NCI-H1092 treated with DMSO at 0.1 percent for 48 hours (cell line): Measurements from ENCODE around the gene NOP16.
"Not testable (repeated sequence)": the region's sequence is repeated elsewhere in the genome, so short reads cannot be mapped to it uniquely, and the experiment has no call there.

Source experiments
- DNase-seq: peaks from one replicate; lab custom pipeline; 2025; lab: John Stamatoyannopoulos, UW

The NOP16 gene

GRCh38 chr5:176409765-176410164, 21.4 kb upstream of the NOP16 start:
- DNase-seq = no peak

- DNase-seq = no peak
Observed at GRCh38 chr5:176408590-176408989, 20.2 kb upstream of the NOP16 start.

GRCh38 chr5:176408252-176408573, 19.8 kb upstream of the NOP16 start:
- DNase-seq = not testable (repeated sequence)

- no peak for DNase-seq
Observed at GRCh38 chr5:176407456-176408251, 19.3 kb upstream of the NOP16 start.

GRCh38 chr5:176406436-176407052, 18.1 kb upstream of the NOP16 start:
- DNase-seq = no peak

- DNase-seq = no peak
Observed at GRCh38 chr5:176405656-176406435, 17.4 kb upstream of the NOP16 start.

DNA sequence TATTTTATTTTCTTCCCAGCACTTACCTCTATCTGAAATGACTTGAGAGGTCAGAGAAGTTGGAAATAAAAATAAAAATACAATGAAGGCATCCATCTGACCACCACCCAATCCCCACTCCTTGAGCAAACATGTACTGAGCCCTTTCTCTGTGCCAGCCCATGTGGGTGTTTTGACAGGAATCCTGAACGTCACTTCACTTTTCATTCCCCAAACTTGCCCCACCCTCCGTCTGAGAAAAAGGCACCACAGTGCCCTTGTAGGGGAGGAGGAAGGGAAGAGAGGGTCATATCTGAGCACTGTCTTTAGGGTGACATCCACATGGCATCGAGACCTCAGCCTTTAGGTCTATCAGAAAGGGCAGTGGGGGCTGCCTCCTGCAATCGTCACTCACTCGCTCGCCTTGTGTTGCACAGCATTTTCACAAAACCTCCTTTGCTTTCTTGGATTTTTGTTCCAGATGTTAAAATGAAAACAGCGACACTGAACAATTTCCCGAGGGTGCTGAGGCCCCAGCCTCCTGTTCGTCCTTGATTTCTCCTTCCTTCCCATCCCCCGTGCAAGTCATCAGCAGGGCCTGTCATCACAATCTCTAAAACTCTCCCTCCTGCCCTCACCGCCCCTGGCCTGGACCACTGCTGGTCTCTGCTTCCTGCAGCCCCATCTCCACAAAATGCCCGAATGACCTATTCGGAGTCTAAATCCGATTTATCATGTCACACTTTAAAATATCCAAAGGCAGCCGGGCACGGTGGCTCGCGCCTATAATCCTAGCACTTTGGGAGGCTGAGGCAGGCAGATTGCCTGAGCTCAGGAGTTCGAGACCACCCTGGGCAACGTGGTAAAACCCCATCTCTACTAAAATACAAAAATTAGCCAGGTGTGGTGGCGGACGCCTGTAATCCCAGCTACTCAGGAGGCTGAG, 13.1 kb upstream of the NOP16 start:
- DNase-seq = no peak

DNA sequence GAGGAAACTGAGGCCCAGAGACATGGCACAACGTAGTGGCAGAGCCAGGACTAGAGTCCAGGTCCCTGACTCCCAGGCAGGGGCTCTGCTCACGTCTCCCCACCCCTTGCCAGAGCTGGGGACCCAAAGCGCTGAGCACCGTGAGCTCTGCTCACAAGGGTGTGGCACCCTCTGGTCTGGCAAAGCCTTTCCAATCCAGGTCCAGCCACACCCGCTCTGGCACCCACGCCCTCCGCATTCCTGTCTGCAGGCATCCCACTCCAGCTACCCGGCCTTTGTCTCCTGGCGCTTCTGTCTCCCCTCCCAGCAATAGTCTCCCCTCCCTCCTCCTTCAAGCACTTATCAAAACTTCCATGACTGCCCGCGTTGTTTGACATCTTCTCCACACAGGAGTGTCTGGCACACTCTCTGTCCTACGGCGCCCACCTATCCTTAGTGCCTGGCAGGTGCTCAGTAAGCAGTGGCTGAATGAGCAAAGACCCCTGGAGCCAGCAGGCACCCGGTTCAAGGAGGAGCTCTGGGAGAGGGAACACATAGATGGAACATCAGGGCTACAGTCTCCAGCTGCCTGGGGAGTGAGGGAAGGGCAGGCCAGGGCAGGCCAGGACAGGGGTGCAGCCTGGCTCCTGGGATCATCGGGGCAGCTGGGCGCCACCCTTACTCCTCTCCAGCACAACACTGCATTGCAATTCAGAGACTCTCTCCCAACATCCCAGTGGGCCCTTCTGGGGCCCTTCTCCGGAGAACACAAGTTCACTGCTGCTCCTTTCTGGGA, 12.2 kb upstream of the NOP16 start:
- DNase-seq = no peak

- DNase-seq = no peak
Observed at GRCh38 chr5:176397736-176398420, 9.5 kb upstream of the NOP16 start.

GRCh38 chr5:176396330-176396729, 7.9 kb upstream of the NOP16 start:
- DNase-seq = no peak

DNA sequence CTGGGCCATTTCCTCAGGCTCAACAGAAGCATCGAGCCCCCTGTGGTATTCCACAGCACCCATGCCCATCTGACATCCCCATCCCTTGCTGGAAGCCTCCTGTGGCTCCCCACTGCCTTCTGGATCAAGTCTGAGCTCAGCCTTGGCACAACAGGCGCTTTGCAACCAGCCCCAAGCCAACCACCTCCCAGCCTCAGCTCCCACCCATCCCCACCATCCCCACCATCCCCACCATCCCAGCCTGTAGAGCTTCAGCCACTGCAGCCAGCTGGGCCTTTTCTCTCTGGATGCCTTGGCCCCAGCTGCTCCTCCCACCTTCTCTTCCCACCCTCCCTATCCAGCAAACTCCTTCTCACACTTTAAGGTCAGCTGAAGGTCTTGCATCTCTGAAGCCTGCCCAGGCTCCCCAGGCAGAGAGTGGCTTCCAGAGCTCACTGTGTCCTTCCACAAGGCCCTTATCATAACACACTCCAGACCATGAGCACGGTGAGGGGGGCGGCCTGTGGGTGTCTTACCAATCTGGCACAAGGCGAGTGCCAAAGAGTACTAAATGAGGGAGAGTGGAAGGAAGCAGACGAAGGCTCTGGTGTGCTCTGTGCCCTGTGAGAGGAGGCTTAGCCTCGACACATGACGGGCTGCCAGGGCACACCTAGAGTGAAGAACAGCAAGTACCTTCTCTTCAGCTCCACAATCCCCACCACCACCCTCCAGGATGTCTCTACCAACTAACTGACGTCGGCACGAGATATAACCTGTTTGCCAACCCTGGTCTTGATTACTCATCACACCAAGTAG, 6.7 kb upstream of the NOP16 start:
- DNase-seq = no peak

- no peak for DNase-seq
Observed at GRCh38 chr5:176394096-176394495, 5.7 kb upstream of the NOP16 start.

GRCh38 chr5:176392526-176392925, 4.1 kb upstream of the NOP16 start:
- no peak for DNase-seq

- DNase-seq = no peak
Observed at GRCh38 chr5:176391999-176392398, 3.6 kb upstream of the NOP16 start.

DNA sequence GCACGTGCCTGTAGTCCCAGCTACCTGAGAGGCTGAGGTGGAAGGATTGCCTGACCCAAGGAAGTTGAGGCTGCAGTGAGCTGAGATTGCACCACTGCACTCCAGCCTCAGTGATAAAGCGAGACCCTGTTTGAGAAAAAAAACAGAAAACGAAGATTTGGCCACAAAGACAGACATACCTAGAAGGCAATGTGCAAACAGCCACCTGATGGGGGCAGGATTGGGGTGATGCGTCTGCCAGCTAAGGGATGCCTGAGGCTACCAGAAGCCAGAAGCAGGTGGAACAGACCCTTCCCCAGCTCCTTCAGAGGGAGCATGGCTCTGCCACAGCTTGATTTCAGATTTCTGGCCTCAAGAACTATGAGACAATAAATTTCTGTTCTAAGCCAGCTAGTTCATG, 3.1 kb upstream of the NOP16 start:
- DNase-seq = no peak

DNA sequence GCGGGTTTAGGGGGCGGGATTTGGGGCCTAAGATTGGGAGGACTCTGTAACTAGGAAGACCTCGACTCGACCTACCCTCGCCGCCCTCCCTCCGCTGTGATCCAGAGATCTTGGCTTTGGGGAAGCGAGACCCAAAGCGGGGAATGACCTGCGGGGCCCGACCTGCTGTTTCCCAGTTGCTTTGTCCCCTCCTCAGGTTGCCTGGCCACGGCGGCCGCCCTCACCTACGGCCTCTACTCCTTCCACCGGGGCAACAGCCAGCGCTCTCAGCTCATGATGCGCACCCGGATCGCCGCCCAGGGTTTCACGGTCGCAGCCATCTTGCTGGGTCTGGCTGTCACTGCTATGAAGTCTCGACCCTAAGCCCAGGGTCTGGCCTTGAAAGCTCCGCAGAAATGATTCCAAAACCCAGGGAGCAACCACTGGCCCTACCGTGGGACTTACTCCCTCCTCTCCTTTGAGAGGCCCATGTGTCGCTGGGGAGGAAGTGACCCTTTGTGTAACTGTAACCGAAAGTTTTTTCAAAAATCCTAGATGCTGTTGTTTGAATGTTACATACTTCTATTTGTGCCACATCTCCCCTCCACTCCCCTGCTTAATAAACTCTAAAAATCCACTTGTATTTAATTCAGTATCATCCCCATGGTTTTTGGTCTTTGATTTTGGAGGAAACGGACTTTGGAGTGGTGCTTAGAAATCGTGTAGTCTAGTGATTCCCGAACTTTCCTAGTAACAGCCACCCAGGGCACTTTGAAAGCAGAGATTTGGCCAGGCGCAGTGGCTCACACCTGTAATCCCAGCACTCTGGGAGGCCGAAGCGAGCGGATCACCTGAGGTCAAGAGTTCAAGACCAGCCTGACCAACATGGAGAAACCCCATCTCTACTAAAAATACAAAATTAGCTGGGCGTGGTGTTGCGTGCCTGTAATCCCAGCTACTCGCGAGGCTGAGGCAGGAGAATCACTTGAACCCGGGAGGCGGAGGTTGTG, 1.0 kb upstream of the NOP16 start:
- no peak for DNase-seq

DNA sequence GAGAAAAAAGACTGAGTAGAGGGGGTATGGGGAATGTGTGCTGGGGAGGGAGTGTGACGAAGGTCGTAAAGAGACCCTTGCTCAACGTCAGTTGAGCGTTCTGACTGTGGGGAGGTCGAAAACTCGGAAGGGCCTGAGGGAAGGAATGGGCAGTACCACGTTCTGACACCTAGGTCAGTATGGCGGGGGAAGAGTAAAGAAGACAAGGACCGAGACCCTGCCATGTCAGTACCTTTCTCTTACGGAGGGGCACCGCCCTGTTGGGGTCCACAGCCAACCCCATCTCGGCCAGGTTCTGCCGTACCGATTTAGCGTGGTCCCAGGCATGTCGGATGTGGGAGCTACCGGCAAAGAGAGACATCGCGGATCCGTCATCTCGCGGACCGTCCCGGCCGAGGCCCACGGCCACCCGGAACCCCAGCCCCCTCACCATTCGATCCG, 375 bp downstream of the NOP16 start:
- DNase-seq = no peak

DNA sequence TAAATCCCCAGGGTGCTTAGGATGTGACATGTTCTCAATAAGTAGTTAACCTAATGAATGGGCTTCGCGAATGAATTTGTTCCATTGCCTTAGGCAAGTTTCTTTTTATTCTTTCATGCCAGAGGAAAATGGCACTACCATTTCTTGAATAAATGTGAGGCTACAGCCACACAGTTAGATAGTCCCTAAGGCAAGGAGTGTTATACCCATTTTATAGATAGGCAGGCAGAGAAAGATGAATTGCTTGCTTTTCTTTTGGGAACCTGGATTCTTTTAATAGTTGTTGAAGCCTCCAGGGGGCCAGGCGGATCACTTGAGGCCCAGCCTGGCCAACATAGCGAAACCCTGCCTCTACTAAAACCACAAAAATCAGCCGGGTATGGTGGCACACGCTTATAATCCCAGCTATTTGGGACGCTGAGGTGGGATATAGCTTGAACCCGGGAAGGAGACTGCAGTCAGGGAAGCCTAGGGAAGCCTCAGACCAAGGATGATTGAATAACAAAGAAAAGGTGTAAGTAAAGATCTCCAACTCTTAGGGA, 943 bp downstream of the NOP16 start:
- no peak for DNase-seq
